Osteoblast (primary cell): Measurements from ENCODE around the gene UBTD2. TPM values are rescaled to one million over a fixed set of nuclear protein-coding genes. Genes with fewer than 3 reads are reported as not detected.
"Not testable (repeated sequence)": the region's sequence is repeated elsewhere in the genome, so short reads cannot be mapped to it uniquely, and the experiment has no call there.

Experiments used
- DNase-seq: peaks from one replicate; pipeline ENCODE4 v3.0.0; 2011; ENCODE audit warnings: low spot score, mixed read lengths; ENCODE audit not compliant: insufficient read length; ENCODE audit errors: missing footprints
- H2AFZ ChIP-seq: 2 replicates; pipeline ENCODE4 v1.6.0; 2011; ENCODE audit warnings: mild to moderate bottlenecking, low read length
- H3K27ac ChIP-seq: 2 replicates; pipeline ENCODE4 v1.5.1; 2011; ENCODE audit warnings: mild to moderate bottlenecking, low read depth, low read length, moderate library complexity
- H3K27me3 ChIP-seq: 2 replicates; pipeline ENCODE4 v1.6.0; 2012; ENCODE audit warnings: mild to moderate bottlenecking, control low read depth, inconsistent platforms, low read length, moderate library complexity; ENCODE audit not compliant: insufficient read depth
- H3K36me3 ChIP-seq: 2 replicates; pipeline ENCODE4 v1.5.1; 2011; ENCODE audit warnings: mild to moderate bottlenecking, low read length, control low read depth, moderate library complexity; ENCODE audit not compliant: insufficient read depth
- H3K4me1 ChIP-seq: 2 replicates; pipeline ENCODE4 v1.5.1; 2011; ENCODE audit warnings: mild to moderate bottlenecking, low read length, control low read depth, moderate library complexity; ENCODE audit not compliant: insufficient read depth
- H3K4me2 ChIP-seq: 2 replicates; pipeline ENCODE4 v1.6.0; 2011; ENCODE audit warnings: mild to moderate bottlenecking, low read length; ENCODE audit not compliant: insufficient read depth
- H3K4me3 ChIP-seq: fragments of 200-600 bp; sonication (generic); 3 replicates; pipeline ENCODE4 v1.5.1; 2012; ENCODE audit warnings: mild to moderate bottlenecking, low read length, inconsistent platforms; ENCODE audit not compliant: insufficient read depth
- H3K79me2 ChIP-seq: 2 replicates; pipeline ENCODE4 v1.6.0; 2012; ENCODE audit warnings: mild to moderate bottlenecking, low read length, control low read depth, inconsistent platforms; ENCODE audit not compliant: insufficient read depth
- H3K9me3 ChIP-seq: 2 replicates; pipeline ENCODE4 v1.5.1; 2011; ENCODE audit warnings: low read depth, low read length, control low read depth
- H4K20me1 ChIP-seq: 2 replicates; pipeline ENCODE4 v1.6.0; 2012; ENCODE audit warnings: mild to moderate bottlenecking, low read length, control low read depth; ENCODE audit not compliant: insufficient read depth
- CTCF ChIP-seq: IDR thresholded peaks from 2 replicates; pipeline ENCODE4 v1.5.1; 2011; ENCODE audit warnings: mild to moderate bottlenecking, low read depth, low read length, moderate library complexity; ENCODE audit errors: extremely low read depth
- total RNA-seq: library from RNA; depleted of rRNA; stranded (reverse); fragments of >200 nt; gene quantifications from 2 replicates; pipeline ENCODE4 v1.2.3, GENCODE V29; 2012

The UBTD2 gene
- total RNA-seq, 1 donor, result 37.6 TPM

GRCh38 chr5:172200476-172200875, 83.1 kb downstream of the UBTD2 start:
- Histone ChIP-seq H3K79me2 (no peaks in the 10 kb centered on the region), H3K9me3 (no peaks in the 10 kb centered on the region), H2AFZ (no peak overlapping the region), H3K4me2 (no peak overlapping the region), H3K4me3 (no peak overlapping the region), H4K20me1 (no peaks in the 10 kb centered on the region), H3K4me1 (no peaks in the 10 kb centered on the region), H3K27me3 (no peaks in the 10 kb centered on the region), H3K27ac (no peak overlapping the region), H3K36me3 (no peaks in the 10 kb centered on the region)
- no peak for DNase-seq
- TF ChIP-seq CTCF, result no peak

DNA sequence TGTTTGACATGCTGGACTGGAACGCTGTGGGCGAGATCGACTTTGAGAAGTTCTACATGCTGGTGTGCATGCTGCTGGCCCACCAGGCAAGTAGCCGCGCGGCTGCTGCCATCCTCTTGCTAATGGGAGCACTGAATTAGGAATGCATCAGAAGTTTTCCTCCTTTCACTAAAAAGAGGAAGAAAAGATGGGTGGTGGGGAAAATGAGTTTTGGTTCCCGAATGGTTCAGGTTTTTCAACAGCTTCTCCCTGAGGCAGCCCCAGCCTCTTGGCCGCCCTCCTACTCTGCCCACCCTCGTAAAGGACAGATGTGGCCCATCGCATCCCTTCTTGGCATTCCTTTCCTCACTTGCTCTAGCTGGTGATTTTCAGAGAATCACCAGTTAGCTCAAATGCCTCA, 84.1 kb downstream of the UBTD2 start:
- TF ChIP-seq CTCF, result no peak
- DNase-seq, result no peak
- H2AFZ ChIP-seq, result no peak overlapping the region
- no peaks in the 10 kb centered on the region for H3K27me3 ChIP-seq
- H3K9me3 ChIP-seq, result no peaks in the 10 kb centered on the region
- no peak overlapping the region for H3K4me2 ChIP-seq
- no peak overlapping the region for H3K27ac ChIP-seq
- no peaks in the 10 kb centered on the region for H3K79me2 ChIP-seq
- H3K4me1 ChIP-seq, result no peaks in the 10 kb centered on the region
- H3K4me3 ChIP-seq, result no peak overlapping the region
- no peaks in the 10 kb centered on the region for H3K36me3 ChIP-seq
- no peaks in the 10 kb centered on the region for H4K20me1 ChIP-seq

- not testable (repeated sequence) for H3K79me2 ChIP-seq, H3K4me2 ChIP-seq, DNase-seq, H3K36me3 ChIP-seq, H4K20me1 ChIP-seq, H3K4me1 ChIP-seq, H3K27me3 ChIP-seq, H2AFZ ChIP-seq, H3K9me3 ChIP-seq, H3K27ac ChIP-seq, H3K4me3 ChIP-seq
Observed at GRCh38 chr5:172197775-172198174, 85.8 kb downstream of the UBTD2 start.

GRCh38 chr5:172194985-172195774, 88.4 kb downstream of the UBTD2 start:
- Histone ChIP-seq H3K4me1 (no peaks in the 10 kb centered on the region), H3K4me2 (no peak overlapping the region), H3K27ac (no peak overlapping the region), H3K79me2 (no peaks in the 10 kb centered on the region), H3K4me3 (no peak overlapping the region), H2AFZ (no peak overlapping the region), H3K27me3 (no peaks in the 10 kb centered on the region), H4K20me1 (no peaks in the 10 kb centered on the region), H3K36me3 (no peaks in the 10 kb centered on the region), H3K9me3 (no peaks in the 10 kb centered on the region)
- DNase-seq, result no peak
- TF ChIP-seq CTCF, result no peak
